GM12892 (cell line): ENCODE results near the gene ARHGAP15.

ENCODE experiments used
- DNase-seq: peaks from one replicate; pipeline ENCODE4 v3.0.0; 2011; ENCODE audit not compliant: insufficient read length
- FAIRE-seq: peaks from 2 replicates; lab custom pipeline; 2011; peaks lifted over from hg19 to GRCh38; lab: Jason Lieb, UNC
- POLR2A ChIP-seq: IDR thresholded peaks from 2 replicates; pipeline ENCODE4 v1.6.1; 2011; ENCODE audit warnings: low read depth, low read length, control low read depth
- POLR2AphosphoS5 ChIP-seq: IDR thresholded peaks from 2 replicates; pipeline ENCODE4 v1.6.1; 2011; ENCODE audit warnings: low read depth, low read length, control low read depth
- TAF1 ChIP-seq: IDR thresholded peaks from 2 replicates; pipeline ENCODE4 v1.6.1; 2011; ENCODE audit warnings: low read depth, mild to moderate bottlenecking, control low read depth, low read length, borderline replicate concordance

Gene ARHGAP15

DNA sequence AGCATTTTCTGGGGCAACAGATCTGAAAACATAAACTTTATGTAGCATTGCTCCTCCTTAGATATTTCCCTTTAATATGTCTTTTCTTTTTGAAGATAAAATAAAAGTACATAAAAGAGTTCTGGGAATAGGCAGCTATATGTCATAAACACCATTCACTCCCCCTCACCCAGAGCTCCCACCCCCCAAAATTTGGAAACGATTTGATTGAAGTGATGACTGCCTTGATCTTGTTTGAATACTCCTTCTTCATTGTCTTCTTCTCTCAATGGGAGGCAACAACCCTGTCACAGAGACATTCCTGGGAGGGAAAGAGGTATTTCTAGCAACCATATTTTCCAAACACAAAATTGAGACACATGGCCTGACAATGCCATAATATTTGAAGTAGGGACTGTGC lies 369.3 kb downstream of the ARHGAP15 start:
- DNase-seq: no peak
- no peak for TF ChIP-seq POLR2AphosphoS5
- TF ChIP-seq TAF1: no peak
- no peak for TF ChIP-seq POLR2A
- no peak for FAIRE-seq

DNA sequence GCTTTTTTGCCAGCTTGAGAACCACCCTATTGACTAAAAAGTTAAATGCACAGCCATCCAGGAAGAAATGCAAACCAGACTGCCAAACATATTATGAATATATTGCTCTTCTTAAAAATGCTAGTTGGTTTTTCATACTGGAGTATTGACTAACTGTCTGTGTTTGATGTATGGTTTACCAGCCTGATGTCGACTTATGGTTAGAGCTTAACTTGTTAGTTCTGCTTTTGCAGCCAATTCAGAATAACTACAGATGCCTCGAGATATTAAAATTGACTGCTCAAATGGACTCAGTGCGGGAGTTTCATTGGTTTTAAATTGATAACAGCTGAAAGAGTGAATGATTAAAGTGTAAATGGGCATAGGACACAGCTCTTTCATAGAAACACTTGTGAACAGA lies 369.8 kb downstream of the ARHGAP15 start:
- FAIRE-seq (no peak), DNase-seq (no peak)
- TF ChIP-seq TAF1: no peak
- no peak for TF ChIP-seq POLR2A
- no peak for TF ChIP-seq POLR2AphosphoS5

DNA sequence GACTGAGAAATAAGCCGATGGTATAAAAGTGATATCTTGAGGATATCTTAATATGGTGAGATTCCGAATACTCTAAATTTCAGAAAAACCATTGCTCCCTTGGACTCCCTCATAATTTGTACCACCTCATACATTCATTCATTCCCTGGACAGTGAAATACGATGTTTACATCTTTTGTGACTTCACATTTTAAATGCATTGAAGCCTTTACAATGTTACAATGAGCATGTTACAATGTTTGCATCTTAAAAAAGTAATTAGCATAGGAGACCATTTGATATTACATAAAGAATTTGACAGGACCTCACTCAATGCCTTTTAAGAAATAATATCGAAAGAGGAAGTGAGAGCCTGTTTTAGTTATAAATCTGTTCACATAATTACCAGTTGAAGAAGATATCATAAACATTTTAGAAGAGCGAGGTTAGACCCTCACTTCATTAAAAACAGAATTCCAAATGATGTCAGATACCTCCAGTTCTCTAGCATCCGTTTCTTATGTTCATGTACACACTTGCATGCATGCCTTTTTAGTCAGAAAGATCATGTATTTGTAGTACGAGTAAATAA lies 372.0 kb downstream of the ARHGAP15 start:
- FAIRE-seq (peak; percentile 48), DNase-seq (no peak)
- TF ChIP-seq POLR2A (no peak), POLR2AphosphoS5 (no peak), TAF1 (no peak)

DNA sequence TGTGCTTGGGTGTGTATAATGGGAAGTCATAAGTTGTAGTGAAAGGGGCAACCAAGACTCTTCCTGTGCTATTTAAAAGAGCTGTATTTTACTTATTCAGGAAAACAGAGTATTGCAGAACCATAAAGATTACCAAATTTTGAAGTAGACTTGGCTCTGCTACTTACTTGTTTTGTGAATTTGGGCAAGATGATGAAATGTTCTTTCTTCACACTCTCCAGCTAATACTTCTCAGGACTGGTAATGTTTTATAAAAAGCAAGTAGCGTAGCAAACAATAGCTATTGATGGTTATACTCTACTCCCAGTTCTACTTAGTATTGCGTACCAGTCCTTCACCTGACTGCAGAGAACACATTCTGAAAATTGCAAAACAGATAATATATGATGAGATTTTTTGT lies 374.1 kb downstream of the ARHGAP15 start:
- TF ChIP-seq POLR2AphosphoS5 (no peak), POLR2A (no peak), TAF1 (no peak)
- DNase-seq: no peak
- FAIRE-seq: no peak

DNA sequence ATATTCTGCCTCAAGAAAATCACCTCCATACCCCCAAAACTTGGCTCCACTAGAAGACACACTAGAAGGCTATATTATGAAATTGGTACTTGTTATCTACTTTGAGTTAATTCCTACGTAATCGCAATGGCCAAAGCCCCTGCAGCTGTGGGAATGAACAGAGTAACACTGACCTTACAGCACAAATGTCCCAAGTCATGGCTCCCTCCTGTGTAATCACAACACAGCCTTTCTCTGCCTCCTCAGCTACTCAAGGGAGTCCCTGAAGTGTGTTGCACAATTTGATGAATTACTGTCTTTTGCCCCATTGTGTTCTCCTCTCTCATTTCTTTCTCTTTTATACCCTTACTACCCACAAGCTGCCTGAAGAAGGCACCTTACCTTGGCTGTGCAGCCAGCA lies 375.2 kb downstream of the ARHGAP15 start:
- TF ChIP-seq POLR2A (no peak), POLR2AphosphoS5 (no peak), TAF1 (no peak)
- no peak for FAIRE-seq
- no peak for DNase-seq

DNA sequence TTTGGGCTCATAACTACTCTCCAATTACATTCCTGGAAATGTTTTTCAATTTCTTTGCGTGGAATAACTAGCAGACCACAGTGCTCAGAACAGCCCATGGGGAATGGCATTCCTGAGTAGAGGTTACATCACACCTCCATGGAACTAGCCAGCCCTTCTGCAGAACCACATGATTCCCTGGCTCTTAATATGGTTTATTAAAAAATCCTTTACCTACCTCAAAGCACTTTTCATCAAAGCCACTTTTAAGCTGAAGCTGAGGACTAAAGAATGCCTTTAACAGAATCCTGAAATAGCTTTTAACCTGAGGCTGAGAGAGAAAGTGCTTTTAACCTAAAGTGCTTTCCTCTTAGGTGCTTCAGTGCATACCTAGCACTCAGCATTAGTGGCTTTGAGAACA lies 376.3 kb downstream of the ARHGAP15 start:
- no peak for DNase-seq
- no peak for FAIRE-seq
- TF ChIP-seq TAF1: no peak
- no peak for TF ChIP-seq POLR2A
- no peak for TF ChIP-seq POLR2AphosphoS5

DNA sequence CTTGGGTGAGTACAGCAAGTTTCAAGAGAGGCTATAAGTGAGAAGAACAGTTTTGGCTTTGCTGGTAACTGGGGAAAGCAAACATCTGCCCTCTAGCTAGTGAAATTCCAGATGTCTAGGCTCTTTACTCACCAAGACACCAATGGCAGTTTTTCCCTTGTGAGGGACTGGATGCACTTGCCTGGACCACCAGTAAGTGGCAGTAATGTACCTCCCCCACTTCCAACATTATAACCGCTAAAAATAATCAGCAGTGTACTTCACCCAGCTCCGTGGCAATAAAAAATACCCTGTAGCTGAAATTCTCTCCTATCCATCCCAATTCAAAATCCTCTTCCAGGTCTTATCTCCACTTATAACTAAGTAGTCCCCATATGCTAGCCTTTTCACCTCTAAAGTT lies 383.9 kb downstream of the ARHGAP15 start:
- DNase-seq: no peak
- peak; percentile 46 for FAIRE-seq
- TF ChIP-seq TAF1: no peak
- no peak for TF ChIP-seq POLR2A
- no peak for TF ChIP-seq POLR2AphosphoS5

DNA sequence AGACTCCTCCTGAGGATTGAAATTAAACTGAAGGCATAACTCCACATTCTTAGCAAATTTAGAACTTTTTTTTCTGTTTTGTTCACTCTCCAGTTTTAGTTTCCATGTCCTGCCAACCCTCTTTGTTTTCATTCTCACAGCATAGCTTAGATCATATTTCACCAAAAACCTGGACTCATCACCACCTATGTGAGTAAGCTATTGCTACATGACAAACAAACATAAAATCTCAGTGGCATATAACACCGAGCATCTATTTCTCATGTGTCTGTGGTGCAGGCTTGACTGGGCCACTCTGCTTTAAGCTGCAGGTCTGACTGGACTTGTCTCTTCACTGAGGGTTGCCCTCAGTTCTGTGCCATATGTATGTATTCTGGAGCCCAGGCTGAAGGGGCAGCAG lies 385.2 kb downstream of the ARHGAP15 start:
- no peak for DNase-seq
- no peak for FAIRE-seq
- TF ChIP-seq POLR2AphosphoS5: no peak
- TF ChIP-seq POLR2A: no peak
- no peak for TF ChIP-seq TAF1

DNA sequence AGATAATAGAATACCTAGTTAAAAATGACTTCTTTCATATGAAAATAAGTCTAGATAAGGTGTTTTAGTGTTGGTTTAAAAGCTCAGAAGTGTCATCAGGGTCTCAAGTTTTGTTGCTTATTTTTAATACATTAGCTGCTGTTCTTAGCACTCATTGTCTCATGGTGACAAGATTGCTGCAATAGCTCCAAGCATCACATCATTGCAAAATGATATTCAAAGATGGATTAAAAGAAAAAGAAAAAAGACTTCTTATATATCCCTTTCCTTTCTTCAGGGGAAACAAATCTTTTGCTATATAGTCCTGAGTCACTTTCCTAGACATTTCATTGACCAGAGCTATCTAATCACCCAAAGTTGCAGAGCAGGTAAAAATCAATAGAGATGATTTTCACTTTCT lies 386.1 kb downstream of the ARHGAP15 start:
- DNase-seq (no peak), FAIRE-seq (no peak)
- TF ChIP-seq POLR2A (no peak), TAF1 (no peak), POLR2AphosphoS5 (no peak)

DNA sequence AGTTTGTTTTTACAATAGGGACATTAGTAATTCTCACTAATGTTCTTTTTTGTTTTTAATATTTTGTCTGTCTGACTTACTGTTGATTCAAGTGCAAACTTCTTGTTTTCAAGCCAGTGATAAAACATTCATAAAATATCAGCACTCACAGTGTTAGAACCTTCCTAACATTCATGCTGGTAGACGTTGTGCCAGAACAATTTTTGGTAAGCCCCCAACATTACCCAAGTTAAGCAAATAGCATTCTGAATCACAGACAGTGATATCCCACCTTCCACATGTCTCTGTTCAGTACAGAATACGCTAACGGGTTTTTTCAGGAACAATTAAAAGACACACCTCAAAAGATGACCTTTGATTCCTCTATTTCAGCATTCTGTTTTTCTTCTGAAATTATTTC lies 390.3 kb downstream of the ARHGAP15 start:
- no peak for FAIRE-seq
- no peak for TF ChIP-seq POLR2AphosphoS5
- no peak for TF ChIP-seq POLR2A
- no peak for TF ChIP-seq TAF1
- DNase-seq: no peak

DNA sequence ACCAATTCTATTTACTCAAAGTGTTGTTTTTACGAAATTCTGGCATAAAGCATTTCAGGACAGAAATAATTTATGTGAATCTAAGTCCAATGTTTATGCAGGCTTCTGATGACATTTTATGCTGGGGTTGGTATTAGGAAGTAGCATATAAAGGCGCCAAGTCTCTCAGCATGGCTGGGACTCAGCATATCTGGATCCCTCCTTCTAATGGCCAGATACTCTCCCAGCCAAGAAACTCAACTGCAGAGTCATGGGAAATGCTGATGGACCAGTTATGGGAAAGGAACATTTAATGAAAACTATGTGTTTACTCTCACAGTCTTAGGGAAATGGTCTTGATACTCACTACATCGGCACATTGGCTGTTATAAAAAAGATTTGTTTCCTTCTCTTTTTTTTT lies 392.2 kb downstream of the ARHGAP15 start:
- DNase-seq: no peak
- TF ChIP-seq TAF1: no peak
- FAIRE-seq: no peak

DNA sequence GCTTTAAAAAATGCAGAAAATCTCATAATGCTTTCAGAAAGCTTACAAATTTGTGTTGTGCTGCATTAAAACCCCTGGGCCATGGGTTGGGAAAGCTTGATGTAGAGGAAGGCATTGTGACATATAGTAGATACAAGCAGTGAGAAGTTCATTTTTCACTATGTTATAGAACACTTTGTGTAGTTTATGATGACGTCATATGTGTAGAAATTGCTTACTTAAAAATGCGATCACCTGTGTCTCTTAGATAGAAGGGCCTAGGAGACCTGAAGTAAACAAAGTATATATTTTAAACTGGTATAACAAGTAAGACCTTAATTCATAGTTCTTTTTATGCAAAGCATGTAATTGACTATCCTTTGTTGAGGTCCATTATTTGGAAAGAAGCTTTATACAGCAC lies 393.5 kb downstream of the ARHGAP15 start:
- FAIRE-seq: no peak
- DNase-seq: no peak
- TF ChIP-seq POLR2A: no peak
- TF ChIP-seq POLR2AphosphoS5: no peak
- no peak for TF ChIP-seq TAF1

DNA sequence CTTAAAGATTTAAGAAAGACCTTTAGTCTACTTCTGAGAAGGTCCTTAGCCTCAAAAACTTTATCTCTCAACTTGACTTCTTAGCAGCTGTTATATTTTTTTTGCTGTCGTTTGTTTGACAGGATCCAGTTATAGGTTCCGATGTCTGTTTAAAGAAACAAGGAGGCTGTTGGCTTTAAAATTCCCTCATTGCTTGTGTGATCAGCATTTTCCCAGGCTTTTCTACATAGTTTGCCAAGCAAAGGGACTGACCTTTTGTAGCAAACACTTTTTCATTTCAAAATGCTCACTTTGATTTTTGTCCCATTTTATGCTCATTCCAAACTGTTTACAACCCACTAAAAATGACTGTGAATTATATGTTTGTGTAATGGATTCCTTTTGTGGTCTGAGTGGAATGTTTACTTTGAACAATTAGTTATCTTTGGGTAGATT lies 394.9 kb downstream of the ARHGAP15 start:
- DNase-seq (no peak), FAIRE-seq (no peak)
- TF ChIP-seq POLR2A (no peak), TAF1 (no peak), POLR2AphosphoS5 (no peak)
